Superior temporal gyrus (tissue), 1 donor: ENCODE measurements around the gene TREML1.
"Not testable (repeated sequence)": the region's sequence is repeated elsewhere in the genome, so short reads cannot be mapped to it uniquely, and the experiment has no call there.

Experiments
- DNase-seq: peaks from one replicate; pipeline ENCODE4 v3.0.0-alpha.2; 2016; ENCODE audit errors: extremely low spot score

TREML1 gene

GRCh38 chr6:41153992-41154625 lies at the start of gene TREML1:
Gene TREML1 (minus strand): TSS chr6:41154347. CDS start chr6:41154288, 59 bp downstream.
- no peak for DNase-seq

GRCh38 chr6:41201764-41202173 lies 47.6 kb upstream of the TREML1 start:
- DNase-seq = no peak

GRCh38 chr6:41200901-41201763 lies 47.0 kb upstream of the TREML1 start, which contains the start of gene TREML2:
Gene TREML2 (minus strand): TSS chr6:41201149. CDS start chr6:41201008, 141 bp downstream.
- no peak for DNase-seq

GRCh38 chr6:41200296-41200900 lies 46.3 kb upstream of the TREML1 start:
- DNase-seq = no peak

- no peak for DNase-seq
These were observed 45.6 kb upstream of the TREML1 start for GRCh38 chr6:41199552-41200246.

GRCh38 chr6:41197234-41197633 lies 43.1 kb upstream of the TREML1 start:
- DNase-seq = no peak

- no peak for DNase-seq
These were observed 40.2 kb upstream of the TREML1 start for GRCh38 chr6:41194386-41194785.

GRCh38 chr6:41193884-41194283 lies 39.7 kb upstream of the TREML1 start:
- no peak for DNase-seq

- DNase-seq = no peak
These were observed 39.1 kb upstream of the TREML1 start for GRCh38 chr6:41193171-41193734.

- no peak for DNase-seq
These were observed 37.4 kb upstream of the TREML1 start for GRCh38 chr6:41191569-41191968.

- DNase-seq = no peak
These were observed 36.6 kb upstream of the TREML1 start for GRCh38 chr6:41190791-41191190.

GRCh38 chr6:41189967-41190366 lies 35.8 kb upstream of the TREML1 start:
- no peak for DNase-seq

- DNase-seq = not testable (repeated sequence)
These were observed 34.9 kb upstream of the TREML1 start for GRCh38 chr6:41189046-41189445.

GRCh38 chr6:41187924-41188886 lies 34.1 kb upstream of the TREML1 start:
- no peak for DNase-seq

- DNase-seq = no peak
These were observed 31.9 kb upstream of the TREML1 start for GRCh38 chr6:41186031-41186562.

- no peak for DNase-seq
These were observed 30.6 kb upstream of the TREML1 start for GRCh38 chr6:41184761-41185160.

GRCh38 chr6:41182069-41183034 lies 28.2 kb upstream of the TREML1 start:
- peak; percentile 27 for DNase-seq

GRCh38 chr6:41181566-41181965 lies 27.4 kb upstream of the TREML1 start:
- DNase-seq = no peak

- no peak for DNase-seq
These were observed 25.0 kb upstream of the TREML1 start for GRCh38 chr6:41179163-41179562.
